Measurements from ENCODE around the gene L3MBTL2. TPM values are rescaled to one million over a fixed set of nuclear protein-coding genes. Genes with fewer than 3 reads are reported as not detected.

L3MBTL2 gene
- total RNA-seq, 1 experiment from 2014 or later, result 31.9 TPM

GRCh38 chr22:41260871-41261270 lies 55.8 kb downstream of the L3MBTL2 start:
- TF ChIP-seq EZH2 (IDR thresholded peaks at IDR 0.05; ENCODE audit: borderline replicate concordance, low read depth, low read length, poor library complexity, severe bottlenecking), result no peak
- TF ChIP-seq, protein P1, sequence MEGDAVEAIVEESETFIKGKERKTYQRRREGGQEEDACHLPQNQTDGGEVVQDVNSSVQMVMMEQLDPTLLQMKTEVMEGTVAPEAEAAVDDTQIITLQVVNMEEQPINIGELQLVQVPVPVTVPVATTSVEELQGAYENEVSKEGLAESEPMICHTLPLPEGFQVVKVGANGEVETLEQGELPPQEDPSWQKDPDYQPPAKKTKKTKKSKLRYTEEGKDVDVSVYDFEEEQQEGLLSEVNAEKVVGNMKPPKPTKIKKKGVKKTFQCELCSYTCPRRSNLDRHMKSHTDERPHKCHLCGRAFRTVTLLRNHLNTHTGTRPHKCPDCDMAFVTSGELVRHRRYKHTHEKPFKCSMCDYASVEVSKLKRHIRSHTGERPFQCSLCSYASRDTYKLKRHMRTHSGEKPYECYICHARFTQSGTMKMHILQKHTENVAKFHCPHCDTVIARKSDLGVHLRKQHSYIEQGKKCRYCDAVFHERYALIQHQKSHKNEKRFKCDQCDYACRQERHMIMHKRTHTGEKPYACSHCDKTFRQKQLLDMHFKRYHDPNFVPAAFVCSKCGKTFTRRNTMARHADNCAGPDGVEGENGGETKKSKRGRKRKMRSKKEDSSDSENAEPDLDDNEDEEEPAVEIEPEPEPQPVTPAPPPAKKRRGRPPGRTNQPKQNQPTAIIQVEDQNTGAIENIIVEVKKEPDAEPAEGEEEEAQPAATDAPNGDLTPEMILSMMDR (conservative IDR thresholded peaks at IDR 0.05; ENCODE audit: low read depth, low read length), result no peak
- DNase-seq (ENCODE audit: low spot score), result no peak
- Histone ChIP-seq H3K4me3 (ENCODE audit: low read depth, low read length, poor library complexity, severe bottlenecking) (no peak overlapping the region), H3K4me1 (ENCODE audit: insufficient read depth, low read length, poor library complexity, severe bottlenecking) (no peaks in the 10 kb centered on the region), H3K27ac (ENCODE audit: low read depth, low read length, poor library complexity, severe bottlenecking) (no peak overlapping the region), H3K27me3 (replicated peaks; ENCODE audit: insufficient read depth, low read depth, low read length, poor library complexity) (no peaks in the 10 kb centered on the region), H3K9me3 (ENCODE audit: low read depth, low read length, poor library complexity, severe bottlenecking) (no peaks in the 10 kb centered on the region), H3K36me3 (ENCODE audit: insufficient read depth, low read length, poor library complexity, severe bottlenecking) (peaks cover 93% of the 10 kb centered on the region)
- ChIA-PET POLR2A (ENCODE audit: low non-redundant PET) (no interaction called here), CTCF (no interaction called here)
- intact Hi-C loops (cut with micrococcal nuclease; ENCODE audit: unreplicated experiment), result no loop called here
- BruUV-seq (replicated peaks), result no TSS peak

DNA sequence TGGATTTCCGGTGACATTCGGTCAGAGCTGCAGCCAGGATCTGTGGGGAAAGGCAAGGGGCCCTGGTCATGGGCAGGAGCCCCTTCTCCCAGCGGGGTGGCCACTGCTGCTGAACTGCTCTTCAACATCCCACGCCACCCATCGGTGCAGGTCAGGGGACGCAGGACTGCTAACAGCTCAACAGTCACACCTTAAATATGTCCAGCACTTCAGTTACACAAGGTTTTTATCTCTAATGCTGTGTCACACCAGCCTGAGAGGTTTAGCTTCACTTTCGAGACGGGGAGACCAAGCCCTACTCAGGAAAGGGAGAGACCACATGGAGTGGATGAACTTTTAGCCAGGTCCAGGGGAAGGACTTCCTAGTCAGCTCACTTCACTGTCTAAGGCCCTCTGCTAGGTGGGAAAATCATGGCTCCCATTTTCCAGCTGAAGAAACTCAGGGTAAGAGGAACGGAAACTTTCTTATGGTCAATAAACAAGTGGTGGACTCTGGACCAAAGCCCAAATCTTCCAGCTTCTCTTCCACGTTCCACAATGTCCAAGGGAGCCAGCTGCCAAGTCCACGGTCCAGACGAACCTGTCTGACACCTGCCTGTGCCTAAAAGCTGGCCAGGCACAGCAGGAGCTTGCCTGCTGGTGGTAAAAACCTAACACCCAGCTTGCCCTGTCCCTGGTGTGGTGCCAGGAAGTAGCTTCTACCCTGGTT lies 56.6 kb downstream of the L3MBTL2 start:
- no peak overlapping the region for H3K4me3 ChIP-seq (ENCODE audit: low read depth, low read length, poor library complexity, severe bottlenecking)
- intact Hi-C loops (cut with micrococcal nuclease; ENCODE audit: unreplicated experiment), result no loop called here
- ChIA-PET POLR2A (ENCODE audit: low non-redundant PET) (no interaction called here), CTCF (no interaction called here)
- H3K9me3 ChIP-seq (ENCODE audit: low read depth, low read length, poor library complexity, severe bottlenecking), result no peaks in the 10 kb centered on the region
- DNase-seq (ENCODE audit: low spot score), result no peak
- no TSS peak for BruUV-seq (replicated peaks)
- no peak for TF ChIP-seq EZH2 (IDR thresholded peaks at IDR 0.05; ENCODE audit: borderline replicate concordance, low read depth, low read length, poor library complexity, severe bottlenecking)
- TF ChIP-seq, protein P1 (conservative IDR thresholded peaks at IDR 0.05; ENCODE audit: low read depth, low read length), result no peak
- no peak overlapping the region for H3K27ac ChIP-seq (ENCODE audit: low read depth, low read length, poor library complexity, severe bottlenecking)
- peaks cover 92% of the 10 kb centered on the region for H3K36me3 ChIP-seq (ENCODE audit: insufficient read depth, low read length, poor library complexity, severe bottlenecking)
- no peaks in the 10 kb centered on the region for H3K27me3 ChIP-seq (replicated peaks; ENCODE audit: insufficient read depth, low read depth, low read length, poor library complexity)
- no peaks in the 10 kb centered on the region for H3K4me1 ChIP-seq (ENCODE audit: insufficient read depth, low read length, poor library complexity, severe bottlenecking)

GRCh38 chr22:41262250-41262765 lies 57.2 kb downstream of the L3MBTL2 start:
- DNase-seq (ENCODE audit: low spot score), result no peak
- no peak overlapping the region for H3K27ac ChIP-seq (ENCODE audit: low read depth, low read length, poor library complexity, severe bottlenecking)
- intact Hi-C loops (cut with micrococcal nuclease; ENCODE audit: unreplicated experiment), result no loop called here
- no TSS peak for BruUV-seq (replicated peaks)
- H3K4me1 ChIP-seq (ENCODE audit: insufficient read depth, low read length, poor library complexity, severe bottlenecking), result no peaks in the 10 kb centered on the region
- H3K9me3 ChIP-seq (ENCODE audit: low read depth, low read length, poor library complexity, severe bottlenecking), result no peaks in the 10 kb centered on the region
- peaks cover 91% of the 10 kb centered on the region for H3K36me3 ChIP-seq (ENCODE audit: insufficient read depth, low read length, poor library complexity, severe bottlenecking)
- ChIA-PET CTCF (no interaction called here), POLR2A (ENCODE audit: low non-redundant PET) (no interaction called here)
- H3K4me3 ChIP-seq (ENCODE audit: low read depth, low read length, poor library complexity, severe bottlenecking), result no peak overlapping the region
- H3K27me3 ChIP-seq (replicated peaks; ENCODE audit: insufficient read depth, low read depth, low read length, poor library complexity), result no peaks in the 10 kb centered on the region
- TF ChIP-seq EZH2 (IDR thresholded peaks at IDR 0.05; ENCODE audit: borderline replicate concordance, low read depth, low read length, poor library complexity, severe bottlenecking), result no peak
- TF ChIP-seq, protein P1 (conservative IDR thresholded peaks at IDR 0.05; ENCODE audit: low read depth, low read length), result no peak

Data from A673 (cell line).